WERI-Rb-1 (cell line): ENCODE results near the gene CD96.
"Not testable (repeated sequence)": the region's sequence is repeated elsewhere in the genome, so short reads cannot be mapped to it uniquely, and the experiment has no call there.

ENCODE experiments used
- DNase-seq: peaks from one replicate; pipeline ENCODE4 v3.0.0-alpha.2; 2020
- H3K27ac ChIP-seq: fragments of 250-450 bp; sonication (Bioruptor Pico); 2 replicates; pipeline ENCODE4 v1.5.1; 2020; ENCODE audit warnings: mild to moderate bottlenecking, moderate library complexity
- H3K27me3 ChIP-seq: fragments of 250-450 bp; sonication (Bioruptor Pico); 2 replicates; pipeline ENCODE4 v1.5.1; 2021; ENCODE audit warnings: mild to moderate bottlenecking, low read depth, moderate library complexity; ENCODE audit not compliant: insufficient read depth, severe bottlenecking
- H3K36me3 ChIP-seq: fragments of 250-450 bp; sonication (Bioruptor Pico); 2 replicates; pipeline ENCODE4 v1.5.1; 2020; ENCODE audit warnings: mild to moderate bottlenecking, moderate library complexity
- H3K4me3 ChIP-seq: 2 replicates; pipeline ENCODE4 v1.5.1; 2011; ENCODE audit warnings: low read depth, mild to moderate bottlenecking, control low read depth, low read length
- H3K9me3 ChIP-seq: fragments of 250-450 bp; sonication (Bioruptor Pico); 2 replicates; pipeline ENCODE4 v1.5.1; 2021; ENCODE audit warnings: mild to moderate bottlenecking, moderate library complexity; ENCODE audit not compliant: severe bottlenecking
- TF ChIP-seq, protein P1 (sequence below): IDR thresholded peaks from 2 replicates; pipeline ENCODE4 v1.5.1; 2011; ENCODE audit warnings: low read depth, mild to moderate bottlenecking, control low read depth, inconsistent platforms, low read length

The CD96 gene

DNA sequence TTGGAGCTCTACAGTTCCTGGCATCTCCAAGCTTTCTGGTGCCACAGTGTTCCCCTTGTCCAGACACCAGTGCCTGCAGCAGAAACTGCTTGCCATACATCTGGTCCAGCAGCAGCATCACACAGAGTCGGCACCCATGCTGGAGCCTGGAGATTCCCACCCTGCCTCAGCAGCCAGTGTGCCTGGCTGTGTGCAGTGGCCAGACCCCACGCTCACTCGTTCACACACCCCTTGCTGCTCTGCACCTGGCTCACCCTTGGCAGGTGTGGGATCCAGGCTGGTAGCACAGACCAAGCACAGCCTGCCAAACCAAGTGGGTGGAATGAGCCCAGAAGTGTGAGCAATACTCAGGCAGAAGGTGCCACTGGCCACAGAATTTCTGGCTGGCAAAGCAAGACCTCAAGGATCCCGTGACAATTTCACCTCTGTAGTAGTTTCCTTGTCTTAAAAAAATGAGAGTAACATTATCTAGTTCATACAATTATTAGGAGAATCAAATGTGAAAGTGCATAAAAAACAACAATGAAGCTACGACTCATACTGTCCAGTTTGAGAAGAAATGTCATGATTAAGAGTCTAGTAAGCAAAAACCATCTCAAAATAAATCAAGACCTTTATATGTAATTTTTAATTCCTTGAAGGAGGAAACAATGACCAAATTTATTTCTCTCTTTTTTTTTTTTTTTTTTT lies 76.1 kb downstream of the CD96 start:
- H3K36me3 ChIP-seq, result no peaks in the 10 kb centered on the region
- H3K9me3 ChIP-seq, result peaks cover 7% of the 10 kb centered on the region
- H3K27me3 ChIP-seq, result no peaks in the 10 kb centered on the region
- no peak overlapping the region for H3K27ac ChIP-seq
- DNase-seq, result no peak
- TF ChIP-seq, protein P1, sequence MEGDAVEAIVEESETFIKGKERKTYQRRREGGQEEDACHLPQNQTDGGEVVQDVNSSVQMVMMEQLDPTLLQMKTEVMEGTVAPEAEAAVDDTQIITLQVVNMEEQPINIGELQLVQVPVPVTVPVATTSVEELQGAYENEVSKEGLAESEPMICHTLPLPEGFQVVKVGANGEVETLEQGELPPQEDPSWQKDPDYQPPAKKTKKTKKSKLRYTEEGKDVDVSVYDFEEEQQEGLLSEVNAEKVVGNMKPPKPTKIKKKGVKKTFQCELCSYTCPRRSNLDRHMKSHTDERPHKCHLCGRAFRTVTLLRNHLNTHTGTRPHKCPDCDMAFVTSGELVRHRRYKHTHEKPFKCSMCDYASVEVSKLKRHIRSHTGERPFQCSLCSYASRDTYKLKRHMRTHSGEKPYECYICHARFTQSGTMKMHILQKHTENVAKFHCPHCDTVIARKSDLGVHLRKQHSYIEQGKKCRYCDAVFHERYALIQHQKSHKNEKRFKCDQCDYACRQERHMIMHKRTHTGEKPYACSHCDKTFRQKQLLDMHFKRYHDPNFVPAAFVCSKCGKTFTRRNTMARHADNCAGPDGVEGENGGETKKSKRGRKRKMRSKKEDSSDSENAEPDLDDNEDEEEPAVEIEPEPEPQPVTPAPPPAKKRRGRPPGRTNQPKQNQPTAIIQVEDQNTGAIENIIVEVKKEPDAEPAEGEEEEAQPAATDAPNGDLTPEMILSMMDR, result no peak
- H3K4me3 ChIP-seq, result no peak overlapping the region

DNA sequence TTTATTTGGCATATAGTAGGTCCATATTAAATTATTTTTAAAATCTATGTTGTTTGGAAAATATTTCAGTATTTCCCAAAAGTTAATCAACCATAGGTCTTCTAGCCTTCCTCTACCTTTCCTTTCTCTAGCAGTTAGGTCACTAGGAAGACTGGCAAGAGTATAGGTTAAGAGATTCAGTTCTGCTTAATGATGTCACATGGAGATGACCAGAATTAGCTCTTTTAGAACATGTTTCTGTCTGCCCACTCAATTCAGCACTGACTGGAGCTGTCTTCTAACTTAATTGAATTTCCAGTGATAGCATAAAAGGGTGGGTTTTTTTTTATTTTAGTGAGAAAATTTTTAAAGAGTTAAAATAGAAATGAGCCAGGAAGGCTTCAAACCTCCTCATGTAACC lies 76.9 kb downstream of the CD96 start:
- TF ChIP-seq, protein P1, result no peak

DNA sequence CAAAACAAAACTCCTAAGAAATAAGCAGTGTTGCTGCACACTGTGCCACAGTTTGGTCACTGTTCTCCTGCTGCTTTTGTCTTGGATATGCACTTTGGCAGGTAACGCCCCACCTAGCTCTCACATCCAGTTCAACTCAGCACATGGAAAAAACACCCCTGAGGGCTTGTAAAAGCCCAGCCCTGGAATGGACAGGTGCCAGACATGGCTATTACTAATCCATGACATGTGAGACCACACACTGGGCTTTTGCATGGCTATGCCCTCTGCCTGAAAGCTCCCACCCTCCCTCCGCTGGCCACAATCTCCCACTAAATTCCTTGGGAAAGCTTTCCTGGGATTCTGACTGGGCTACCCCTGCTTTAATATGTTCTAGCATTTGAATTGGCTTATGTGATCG lies 77.8 kb downstream of the CD96 start:
- Histone ChIP-seq H3K27me3 (no peaks in the 10 kb centered on the region), H3K36me3 (no peaks in the 10 kb centered on the region), H3K4me3 (no peak overlapping the region), H3K9me3 (peaks cover 7% of the 10 kb centered on the region), H3K27ac (no peak overlapping the region)
- TF ChIP-seq, protein P1, result no peak
- no peak for DNase-seq

More for the DNA sequence above, 76.9 kb downstream of the CD96 start:
- Histone ChIP-seq H3K9me3 (peaks cover 7% of the 10 kb centered on the region), H3K27me3 (no peaks in the 10 kb centered on the region), H3K4me3 (no peak overlapping the region), H3K27ac (no peak overlapping the region), H3K36me3 (no peaks in the 10 kb centered on the region)
- no peak for DNase-seq

DNA sequence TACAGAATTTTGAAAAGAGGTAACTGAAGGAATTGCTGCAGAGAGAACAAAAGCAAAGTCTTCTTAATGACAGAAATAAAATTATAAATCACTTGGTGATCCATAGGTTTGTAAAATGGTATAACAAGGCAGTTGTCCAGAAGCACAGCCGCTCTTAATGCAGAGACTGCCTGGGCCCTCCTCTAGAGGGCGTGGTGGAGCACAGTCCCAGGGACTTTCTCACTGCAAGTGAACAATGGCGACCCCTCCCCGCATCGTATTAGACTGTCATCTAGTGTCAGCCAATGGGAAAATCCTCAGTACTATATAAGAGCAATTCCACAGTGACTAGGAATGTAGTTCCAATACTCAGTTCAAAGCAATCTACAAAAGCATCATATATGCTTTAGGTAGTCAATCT lies 79.5 kb downstream of the CD96 start:
- no peak overlapping the region for H3K27ac ChIP-seq
- H3K4me3 ChIP-seq, result no peak overlapping the region
- H3K9me3 ChIP-seq, result peaks cover 7% of the 10 kb centered on the region
- H3K36me3 ChIP-seq, result no peaks in the 10 kb centered on the region
- H3K27me3 ChIP-seq, result no peaks in the 10 kb centered on the region
- TF ChIP-seq, protein P1, result peak; percentile 78
- DNase-seq, result peak; percentile 72

DNA sequence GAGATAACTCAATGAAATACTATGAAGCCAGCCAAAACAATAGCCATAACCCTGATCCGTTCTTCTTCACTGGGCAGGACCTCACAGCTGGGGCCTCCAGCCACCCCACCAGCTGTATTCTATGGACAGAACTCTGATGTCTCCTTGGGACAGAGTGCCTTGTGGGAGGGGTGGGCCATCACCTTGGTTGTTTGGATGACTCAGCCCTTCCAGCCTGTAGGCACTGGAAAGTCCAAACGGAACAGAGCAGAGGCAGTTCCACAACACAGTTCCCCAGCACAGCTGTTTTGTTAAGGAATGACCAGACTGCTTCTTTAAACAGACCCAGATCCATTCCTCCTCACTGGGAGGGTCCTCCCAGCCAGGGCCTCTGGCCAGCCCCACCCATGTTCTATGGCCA lies 85.1 kb downstream of the CD96 start:
- Histone ChIP-seq H3K27ac (no peak overlapping the region), H3K4me3 (no peak overlapping the region), H3K36me3 (no peaks in the 10 kb centered on the region), H3K27me3 (no peaks in the 10 kb centered on the region), H3K9me3 (peaks cover 2% of the 10 kb centered on the region)
- TF ChIP-seq, protein P1, result no peak
- DNase-seq, result no peak

DNA sequence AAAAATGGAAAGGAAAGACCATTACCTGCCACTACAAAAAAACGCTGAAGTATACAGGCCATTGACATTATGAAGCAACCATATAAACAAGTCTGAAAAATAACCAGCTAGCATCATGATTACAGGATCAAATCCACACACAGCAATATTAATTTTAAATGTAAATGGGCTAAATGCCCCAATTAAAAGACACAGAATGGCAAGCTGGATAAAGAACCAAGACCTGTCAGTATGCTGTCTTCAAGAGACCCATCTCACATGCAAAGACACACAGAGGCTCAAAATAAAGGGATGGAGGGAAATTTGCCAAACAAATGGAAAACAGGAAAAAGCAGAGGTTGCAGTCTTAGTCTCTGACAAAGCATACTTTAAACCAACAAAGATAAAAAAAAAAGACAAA lies 87.0 kb downstream of the CD96 start:
- not testable (repeated sequence) for DNase-seq, H3K4me3 ChIP-seq, H3K9me3 ChIP-seq, H3K36me3 ChIP-seq, H3K27me3 ChIP-seq, H3K27ac ChIP-seq

DNA sequence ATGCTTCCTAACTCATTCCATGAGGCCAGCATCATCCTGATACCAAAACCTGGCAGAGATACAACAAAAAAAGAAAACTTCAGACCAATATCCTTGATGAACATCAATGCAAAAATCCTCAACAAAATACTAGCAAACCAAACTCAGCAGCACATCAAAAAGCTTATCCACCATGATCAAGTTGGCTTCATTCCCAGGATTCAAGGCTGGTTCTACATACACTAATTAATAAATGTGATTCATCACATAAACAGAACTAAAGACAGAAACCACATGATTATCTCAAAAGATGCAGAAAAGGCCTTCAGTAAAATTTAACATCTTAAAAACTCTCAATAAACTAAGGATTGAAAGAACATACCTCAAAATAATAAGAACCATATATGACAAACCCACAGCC lies 88.6 kb downstream of the CD96 start:
- H3K27ac ChIP-seq, H3K36me3 ChIP-seq, H3K4me3 ChIP-seq, H3K27me3 ChIP-seq, DNase-seq, H3K9me3 ChIP-seq: not testable (repeated sequence)
